Natural killer cell (primary cell): Measurements from ENCODE around the gene ERCC2. TPM values are rescaled to one million over a fixed set of nuclear protein-coding genes. Genes with fewer than 3 reads are reported as not detected.
A peak's percentile ranks its signal among the peaks of the same experiment; 100 is the strongest.

Experiments
- ATAC-seq, 3 donors: fragments of 150-1000 bp in 2 of 3; fragments of 200-7000 bp in 1 of 3; cut with Tn5 transposase; 1 replicate in 1 of 3; 2 replicates in 2 of 3; pipeline ENCODE4 v1.10.0; 2021; ENCODE audit warnings: mild to moderate bottlenecking in 2 of 3, moderate library complexity in 2 of 3
- DNase-seq, 2 donors: peaks; one replicate each; pipeline versions ENCODE4 v3.0.0 to v3.0.0-alpha.2; 2013 to 2021; ENCODE audit warnings: mixed read lengths in 1 of 2
- H3K27ac ChIP-seq: one replicate; pipeline ENCODE4 v1.5.1; 2013; ENCODE audit warnings: mild to moderate bottlenecking, low read length
- H3K27me3 ChIP-seq: one replicate; pipeline ENCODE4 v1.6.1; 2013; ENCODE audit warnings: low read length; ENCODE audit not compliant: control insufficient read depth, insufficient read depth
- H3K36me3 ChIP-seq: one replicate; pipeline ENCODE4 v1.6.1; 2013; ENCODE audit warnings: low read length; ENCODE audit not compliant: control insufficient read depth, insufficient read depth
- H3K4me1 ChIP-seq: one replicate; pipeline ENCODE4 v1.6.1; 2013; ENCODE audit warnings: low read length; ENCODE audit not compliant: control insufficient read depth, insufficient read depth
- H3K4me3 ChIP-seq: one replicate; pipeline ENCODE4 v1.5.1; 2013; ENCODE audit warnings: low read length
- H3K9me3 ChIP-seq: one replicate; pipeline ENCODE4 v1.6.1; 2013; ENCODE audit warnings: low read length; ENCODE audit not compliant: control insufficient read depth, insufficient read depth
- H3K27ac Mint-ChIP-seq, 2 donors: one replicate each; pipeline ENCODE4 v1.8.0; 2022; ENCODE audit warnings: mild to moderate bottlenecking in 2 of 2, mixed read lengths in 2 of 2, moderate library complexity in 1 of 2
- H3K27me3 Mint-ChIP-seq, 2 donors: one replicate each; pipeline ENCODE4 v1.8.0; 2022; ENCODE audit warnings: low read depth in 2 of 2, mixed read lengths in 2 of 2
- H3K36me3 Mint-ChIP-seq: one replicate; pipeline ENCODE4 v1.8.0; 2022; ENCODE audit warnings: mixed read lengths
- H3K4me1 Mint-ChIP-seq, 2 donors: one replicate each; pipeline ENCODE4 v1.8.0; 2022; ENCODE audit warnings: mixed read lengths in 2 of 2
- H3K4me3 Mint-ChIP-seq: one replicate; pipeline ENCODE4 v1.8.0; 2022; ENCODE audit warnings: mild to moderate bottlenecking, moderate library complexity, mixed read lengths
- H3K9me3 Mint-ChIP-seq, 2 donors: one replicate each; pipeline ENCODE4 v1.8.0; 2022; ENCODE audit warnings: mixed read lengths in 2 of 2
- CTCF ChIP-seq: fragments of 200-600 bp; IDR thresholded peaks from one replicate; pipeline ENCODE4 v1.8.0; 2022; ENCODE audit warnings: antibody characterized with exemption
- WGBS: methylation state at CpG from one replicate; pipeline ENCODE4 v1.1.7; 2013; ENCODE audit warnings: missing lambda C conversion rate; ENCODE audit not compliant: insufficient coverage; 5-methylcytosine and 5-hydroxymethylcytosine counted together
- intact Hi-C: fragments of 100-400 bp; cut with micrococcal nuclease; formaldehyde crosslinking; loops from one replicate; pipeline ENCODE4 v1.14.2; 2022
- total RNA-seq, 4 donors: library from RNA; stranded (reverse); fragments of 120-200 nt in 1 of 4; gene quantifications; one replicate each; pipeline versions ENCODE4 v1.2.3 to v1.2.4, GENCODE V29; 2013 to 2022

ERCC2 gene
- total RNA-seq, 3 donors from 2014 or later (not counting 1 experiment from before 2014, with no cell fraction given) = 13.4 to 22.3 (median 14.9) TPM

- H3K9me3 ChIP-seq = no peaks in the 10 kb centered on the region
- ATAC-seq (peak in 1 of 3 donors; percentile 18), DNase-seq (no peak)
- no peaks in the 10 kb centered on the region for H3K27me3 ChIP-seq
- Mint-ChIP-seq H3K9me3 (no peaks in the 10 kb centered on the region), H3K27me3 (no peaks in the 10 kb centered on the region), H3K4me1 (peaks cover 7 to 9% of the 10 kb centered on the region in 2 donors), H3K36me3 (no peaks in the 10 kb centered on the region), H3K27ac (no peak overlapping the region), H3K4me3 (no peak overlapping the region)
- no peak overlapping the region for H3K4me3 ChIP-seq
- H3K4me1 ChIP-seq = no peaks in the 10 kb centered on the region
- WGBS = 79% methylated on average over 4 of the region's 4 CpGs
- H3K27ac ChIP-seq = no peak overlapping the region
- TF ChIP-seq CTCF = no peak
- no peaks in the 10 kb centered on the region for H3K36me3 ChIP-seq
- intact Hi-C loops = no loop called here
Measured at GRCh38 chr19:45305007-45305406, 65.4 kb downstream of the ERCC2 start.

GRCh38 chr19:45304141-45304926 is 66.0 kb downstream of the ERCC2 start:
- Mint-ChIP-seq H3K27ac (no peak overlapping the region), H3K27me3 (no peaks in the 10 kb centered on the region)
- peak in 1 of 3 donors; percentile 28 for ATAC-seq

GRCh38 chr19:45303269-45304060 is 66.9 kb downstream of the ERCC2 start:
- H3K9me3 ChIP-seq = no peaks in the 10 kb centered on the region
- peaks cover 7 to 9% of the 10 kb centered on the region in 2 donors for H3K4me1 Mint-ChIP-seq
- no peaks in the 10 kb centered on the region for H3K36me3 ChIP-seq
- no peak overlapping the region for H3K4me3 Mint-ChIP-seq
- no peak for TF ChIP-seq CTCF
- no peaks in the 10 kb centered on the region for H3K27me3 ChIP-seq
- no peak overlapping the region for H3K27ac ChIP-seq
- no peak for ATAC-seq
- no peak overlapping the region for H3K4me3 ChIP-seq
- H3K27ac Mint-ChIP-seq = no peak overlapping the region
- no peaks in the 10 kb centered on the region for H3K36me3 Mint-ChIP-seq
- H3K4me1 ChIP-seq = no peaks in the 10 kb centered on the region
- no peaks in the 10 kb centered on the region for H3K9me3 Mint-ChIP-seq
- no peaks in the 10 kb centered on the region for H3K27me3 Mint-ChIP-seq
- intact Hi-C loops = no loop called here
- DNase-seq = no peak
- 96% methylated on average over 11 of the region's 12 CpGs for WGBS

More at GRCh38 chr19:45304141-45304926, 66.0 kb downstream of the ERCC2 start:
- Mint-ChIP-seq H3K36me3 (no peaks in the 10 kb centered on the region), H3K4me1 (peaks cover 7 to 9% of the 10 kb centered on the region in 2 donors), H3K4me3 (no peak overlapping the region), H3K9me3 (no peaks in the 10 kb centered on the region)
- DNase-seq = no peak
- Histone ChIP-seq H3K4me3 (no peak overlapping the region), H3K27me3 (no peaks in the 10 kb centered on the region), H3K9me3 (no peaks in the 10 kb centered on the region), H3K36me3 (no peaks in the 10 kb centered on the region), H3K27ac (no peak overlapping the region), H3K4me1 (no peaks in the 10 kb centered on the region)
- WGBS = 79% methylated on average over 4 of the region's 4 CpGs
- intact Hi-C loops = no loop called here
- TF ChIP-seq CTCF = no peak
